PC-9 (cell line): ENCODE data around the gene PLA2R1.
A peak's percentile ranks its signal among the peaks of the same experiment; 100 is the strongest.

ENCODE experiments used
- EZH2 ChIP-seq: fragments of 200-600 bp; sonication (generic); IDR thresholded peaks from 2 replicates; pipeline ENCODE4 v1.8.0; 2017; ENCODE audit warnings: antibody characterized with exemption, low read depth
- TF ChIP-seq, protein P1 (sequence below): fragments of 200-600 bp; sonication (generic); conservative IDR thresholded peaks from 2 replicates; pipeline ENCODE4 v1.6.1; 2017; ENCODE audit warnings: mixed run types, antibody characterized with exemption, mild to moderate bottlenecking, moderate library complexity

- no peak for TF ChIP-seq EZH2
- TF ChIP-seq, protein P1, sequence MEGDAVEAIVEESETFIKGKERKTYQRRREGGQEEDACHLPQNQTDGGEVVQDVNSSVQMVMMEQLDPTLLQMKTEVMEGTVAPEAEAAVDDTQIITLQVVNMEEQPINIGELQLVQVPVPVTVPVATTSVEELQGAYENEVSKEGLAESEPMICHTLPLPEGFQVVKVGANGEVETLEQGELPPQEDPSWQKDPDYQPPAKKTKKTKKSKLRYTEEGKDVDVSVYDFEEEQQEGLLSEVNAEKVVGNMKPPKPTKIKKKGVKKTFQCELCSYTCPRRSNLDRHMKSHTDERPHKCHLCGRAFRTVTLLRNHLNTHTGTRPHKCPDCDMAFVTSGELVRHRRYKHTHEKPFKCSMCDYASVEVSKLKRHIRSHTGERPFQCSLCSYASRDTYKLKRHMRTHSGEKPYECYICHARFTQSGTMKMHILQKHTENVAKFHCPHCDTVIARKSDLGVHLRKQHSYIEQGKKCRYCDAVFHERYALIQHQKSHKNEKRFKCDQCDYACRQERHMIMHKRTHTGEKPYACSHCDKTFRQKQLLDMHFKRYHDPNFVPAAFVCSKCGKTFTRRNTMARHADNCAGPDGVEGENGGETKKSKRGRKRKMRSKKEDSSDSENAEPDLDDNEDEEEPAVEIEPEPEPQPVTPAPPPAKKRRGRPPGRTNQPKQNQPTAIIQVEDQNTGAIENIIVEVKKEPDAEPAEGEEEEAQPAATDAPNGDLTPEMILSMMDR, result peak; percentile 56
These were observed 25.7 kb upstream of the PLA2R1 start for GRCh38 chr2:160087854-160088745.
